Glutamatergic neuron (in vitro differentiated cells): ENCODE measurements around the gene SEC22C. TPM values are rescaled to one million over a fixed set of nuclear protein-coding genes. Genes with fewer than 3 reads are reported as not detected.

ENCODE experiments used
- DNase-seq: peaks from one replicate; pipeline ENCODE4 v3.0.0; 2022
- H3K27ac Mint-ChIP-seq: one replicate; pipeline ENCODE4 v1.8.0; 2020; ENCODE audit warnings: mild to moderate bottlenecking, mixed read lengths, inconsistent platforms; ENCODE audit not compliant: unreplicated experiment
- H3K27me3 Mint-ChIP-seq: one replicate; pipeline ENCODE4 v1.8.0; 2020; ENCODE audit warnings: mild to moderate bottlenecking, moderate library complexity, mixed read lengths, inconsistent platforms; ENCODE audit not compliant: unreplicated experiment
- H3K36me3 Mint-ChIP-seq: one replicate; pipeline ENCODE4 v1.8.0; 2020; ENCODE audit warnings: mild to moderate bottlenecking, mixed read lengths, inconsistent platforms; ENCODE audit not compliant: unreplicated experiment
- H3K4me1 Mint-ChIP-seq: one replicate; pipeline ENCODE4 v1.8.0; 2020; ENCODE audit warnings: mild to moderate bottlenecking, low read depth, mixed read lengths, inconsistent platforms; ENCODE audit not compliant: unreplicated experiment
- H3K4me3 Mint-ChIP-seq: one replicate; pipeline ENCODE4 v1.8.0; 2020; ENCODE audit warnings: mild to moderate bottlenecking, mixed read lengths, inconsistent platforms; ENCODE audit not compliant: unreplicated experiment
- H3K9me3 Mint-ChIP-seq: one replicate; pipeline ENCODE4 v1.8.0; 2020; ENCODE audit warnings: mild to moderate bottlenecking, moderate library complexity, mixed read lengths, inconsistent platforms; ENCODE audit not compliant: unreplicated experiment
- total RNA-seq: library from RNA; stranded (reverse); fragmentation: NEBNext Ultra II Directional; extraction: Animal tissue kit (Norgen Biotek cat#: 25700); gene quantifications from one replicate; pipeline ENCODE4 v1.2.1, GENCODE V29; 2021; ENCODE audit not compliant: unreplicated experiment
- TF ChIP-seq, protein P1 (sequence below): fragments of 200-600 bp; sonication (generic); IDR thresholded peaks from one replicate; pipeline ENCODE4 v1.5.0; 2021; ENCODE audit not compliant: partially characterized antibody, unreplicated experiment

The SEC22C gene
- total RNA-seq, 1 donor from 2014 or later: 36.9 TPM

DNA sequence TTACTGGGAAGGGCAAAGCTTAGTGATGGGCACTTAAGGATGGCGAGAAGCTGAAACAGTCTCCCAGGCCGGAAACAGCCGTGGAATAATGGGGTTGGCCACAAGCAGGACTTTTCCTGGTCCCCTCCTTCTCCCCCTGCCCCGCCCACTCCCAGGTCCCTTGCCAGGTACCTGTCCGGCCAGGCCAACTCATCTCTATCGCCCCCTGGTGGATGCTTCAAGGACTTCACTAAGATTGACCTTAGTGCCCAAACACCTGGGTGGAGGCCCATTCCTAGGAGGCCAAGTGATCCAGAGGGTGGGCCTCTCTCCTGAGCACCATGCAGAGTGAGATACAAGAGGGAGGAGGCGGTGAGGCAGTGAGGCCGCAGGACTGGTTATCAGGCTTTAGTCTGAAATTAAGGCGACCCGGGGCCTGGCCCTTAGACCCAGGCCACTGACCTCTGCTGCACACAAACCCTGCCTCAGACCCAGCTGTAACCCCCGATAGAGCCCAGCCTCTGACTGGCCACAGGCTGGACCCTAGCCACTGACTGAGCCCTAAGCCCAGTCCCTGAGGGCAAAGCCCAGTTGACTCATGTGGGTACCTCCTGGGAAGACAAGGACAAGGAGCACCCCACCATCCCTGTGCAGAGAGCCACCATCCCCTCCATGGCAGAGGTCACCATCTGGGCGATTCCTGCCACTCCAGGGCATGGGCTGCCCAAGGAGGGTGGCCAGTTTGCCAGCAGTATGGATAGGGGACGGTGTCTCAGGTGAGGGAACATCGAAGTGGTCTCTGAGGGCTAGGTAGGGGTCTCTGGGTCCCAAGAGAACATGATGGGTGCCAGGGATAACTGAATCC is 41.7 kb downstream of the SEC22C start:
- peaks cover 4% of the 10 kb centered on the region for H3K9me3 Mint-ChIP-seq
- TF ChIP-seq, protein P1, sequence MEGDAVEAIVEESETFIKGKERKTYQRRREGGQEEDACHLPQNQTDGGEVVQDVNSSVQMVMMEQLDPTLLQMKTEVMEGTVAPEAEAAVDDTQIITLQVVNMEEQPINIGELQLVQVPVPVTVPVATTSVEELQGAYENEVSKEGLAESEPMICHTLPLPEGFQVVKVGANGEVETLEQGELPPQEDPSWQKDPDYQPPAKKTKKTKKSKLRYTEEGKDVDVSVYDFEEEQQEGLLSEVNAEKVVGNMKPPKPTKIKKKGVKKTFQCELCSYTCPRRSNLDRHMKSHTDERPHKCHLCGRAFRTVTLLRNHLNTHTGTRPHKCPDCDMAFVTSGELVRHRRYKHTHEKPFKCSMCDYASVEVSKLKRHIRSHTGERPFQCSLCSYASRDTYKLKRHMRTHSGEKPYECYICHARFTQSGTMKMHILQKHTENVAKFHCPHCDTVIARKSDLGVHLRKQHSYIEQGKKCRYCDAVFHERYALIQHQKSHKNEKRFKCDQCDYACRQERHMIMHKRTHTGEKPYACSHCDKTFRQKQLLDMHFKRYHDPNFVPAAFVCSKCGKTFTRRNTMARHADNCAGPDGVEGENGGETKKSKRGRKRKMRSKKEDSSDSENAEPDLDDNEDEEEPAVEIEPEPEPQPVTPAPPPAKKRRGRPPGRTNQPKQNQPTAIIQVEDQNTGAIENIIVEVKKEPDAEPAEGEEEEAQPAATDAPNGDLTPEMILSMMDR: peak; percentile 88
- DNase-seq: peak; percentile 38
- H3K4me3 Mint-ChIP-seq: no peak overlapping the region
- H3K27ac Mint-ChIP-seq: no peak overlapping the region
- no peaks in the 10 kb centered on the region for H3K36me3 Mint-ChIP-seq
- H3K4me1 Mint-ChIP-seq: peaks cover 7% of the 10 kb centered on the region
- H3K27me3 Mint-ChIP-seq: peaks cover 8% of the 10 kb centered on the region

GRCh38 chr3:42537350-42537749 is 44.4 kb downstream of the SEC22C start:
- H3K36me3 Mint-ChIP-seq: no peaks in the 10 kb centered on the region
- H3K4me1 Mint-ChIP-seq: peaks cover 3% of the 10 kb centered on the region
- H3K27me3 Mint-ChIP-seq: peaks cover 5% of the 10 kb centered on the region
- H3K27ac Mint-ChIP-seq: no peak overlapping the region
- DNase-seq: no peak
- no peak overlapping the region for H3K4me3 Mint-ChIP-seq
- TF ChIP-seq, protein P1: no peak
- H3K9me3 Mint-ChIP-seq: peaks cover 4% of the 10 kb centered on the region

DNA sequence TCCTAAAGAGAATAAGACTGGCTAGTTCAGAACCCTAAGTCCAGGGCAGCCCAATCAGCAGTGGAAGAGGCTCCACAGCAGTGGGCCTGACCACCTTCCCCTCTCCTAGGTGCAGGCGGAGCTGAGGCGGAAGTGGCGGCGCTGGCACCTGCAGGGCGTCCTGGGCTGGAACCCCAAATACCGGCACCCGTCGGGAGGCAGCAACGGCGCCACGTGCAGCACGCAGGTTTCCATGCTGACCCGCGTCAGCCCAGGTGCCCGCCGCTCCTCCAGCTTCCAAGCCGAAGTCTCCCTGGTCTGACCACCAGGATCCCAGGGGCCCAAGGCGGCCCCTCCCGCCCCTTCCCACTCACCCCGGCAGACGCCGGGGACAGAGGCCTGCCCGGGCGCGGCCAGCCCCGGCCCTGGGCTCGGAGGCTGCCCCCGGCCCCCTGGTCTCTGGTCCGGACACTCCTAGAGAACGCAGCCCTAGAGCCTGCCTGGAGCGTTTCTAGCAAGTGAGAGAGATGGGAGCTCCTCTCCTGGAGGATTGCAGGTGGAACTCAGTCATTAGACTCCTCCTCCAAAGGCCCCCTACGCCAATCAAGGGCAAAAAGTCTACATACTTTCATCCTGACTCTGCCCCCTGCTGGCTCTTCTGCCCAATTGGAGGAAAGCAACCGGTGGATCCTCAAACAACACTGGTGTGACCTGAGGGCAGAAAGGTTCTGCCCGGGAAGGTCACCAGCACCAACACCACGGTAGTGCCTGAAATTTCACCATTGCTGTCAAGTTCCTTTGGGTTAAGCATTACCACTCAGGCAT is 45.6 kb downstream of the SEC22C start:
- H3K9me3 Mint-ChIP-seq: peaks cover 5% of the 10 kb centered on the region
- DNase-seq: peak; percentile 30
- TF ChIP-seq, protein P1: peak; percentile 50

DNA sequence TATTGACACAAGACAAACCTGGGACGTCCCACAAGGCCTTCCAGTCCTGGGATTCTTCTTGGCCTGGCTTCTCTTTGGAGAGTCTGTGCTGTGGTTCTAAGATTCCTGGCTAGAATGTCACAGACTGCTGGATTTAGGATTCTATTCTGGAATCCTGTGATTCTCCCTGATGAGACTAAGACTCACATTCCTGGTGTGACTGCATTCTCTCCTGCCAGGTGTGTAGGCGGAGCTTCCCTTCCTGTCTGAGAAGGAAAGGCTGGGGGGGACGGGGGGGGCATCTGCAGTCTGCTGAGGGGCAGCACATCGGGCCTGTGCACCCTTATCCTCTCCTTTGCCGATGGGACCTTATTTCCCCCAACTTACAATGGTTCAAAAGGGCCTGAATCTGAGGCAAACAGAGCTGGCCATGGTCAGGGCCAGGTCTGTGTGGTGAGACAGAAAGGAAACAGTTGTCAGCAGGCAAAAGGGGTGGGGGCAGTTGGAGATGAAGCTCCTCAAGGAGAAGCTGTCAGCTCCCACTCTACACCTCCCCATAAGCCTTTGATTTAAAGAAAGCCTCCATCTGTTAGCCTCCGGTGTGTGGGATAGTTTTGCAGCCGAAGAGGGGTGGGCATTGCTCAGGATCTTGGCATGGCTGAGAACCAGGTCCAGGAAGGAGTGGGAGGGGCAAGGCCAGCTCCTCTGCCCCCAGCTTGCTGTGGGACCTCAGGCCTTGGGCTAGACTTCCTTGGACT is 48.4 kb downstream of the SEC22C start:
- H3K9me3 Mint-ChIP-seq: peaks cover 5% of the 10 kb centered on the region
- H3K4me1 Mint-ChIP-seq: no peaks in the 10 kb centered on the region
- TF ChIP-seq, protein P1: no peak
- H3K4me3 Mint-ChIP-seq: no peak overlapping the region
- peaks cover 3% of the 10 kb centered on the region for H3K27me3 Mint-ChIP-seq
- H3K27ac Mint-ChIP-seq: no peak overlapping the region
- H3K36me3 Mint-ChIP-seq: no peaks in the 10 kb centered on the region
- DNase-seq: no peak

More for the DNA sequence above, 45.6 kb downstream of the SEC22C start:
- Mint-ChIP-seq H3K4me3 (no peak overlapping the region), H3K4me1 (peaks cover 2% of the 10 kb centered on the region), H3K27ac (no peak overlapping the region), H3K36me3 (no peaks in the 10 kb centered on the region), H3K27me3 (peaks cover 5% of the 10 kb centered on the region)
